SHP77 treated with DMSO at 0.1 percent for 48 hours (cell line): ENCODE data around the gene TXNDC17.
"Not testable (repeated sequence)": the region's sequence is repeated elsewhere in the genome, so short reads cannot be mapped to it uniquely, and the experiment has no call there.

Source experiments
- DNase-seq: peaks from one replicate; lab custom pipeline; 2025; lab: John Stamatoyannopoulos, UW

Gene TXNDC17

DNA sequence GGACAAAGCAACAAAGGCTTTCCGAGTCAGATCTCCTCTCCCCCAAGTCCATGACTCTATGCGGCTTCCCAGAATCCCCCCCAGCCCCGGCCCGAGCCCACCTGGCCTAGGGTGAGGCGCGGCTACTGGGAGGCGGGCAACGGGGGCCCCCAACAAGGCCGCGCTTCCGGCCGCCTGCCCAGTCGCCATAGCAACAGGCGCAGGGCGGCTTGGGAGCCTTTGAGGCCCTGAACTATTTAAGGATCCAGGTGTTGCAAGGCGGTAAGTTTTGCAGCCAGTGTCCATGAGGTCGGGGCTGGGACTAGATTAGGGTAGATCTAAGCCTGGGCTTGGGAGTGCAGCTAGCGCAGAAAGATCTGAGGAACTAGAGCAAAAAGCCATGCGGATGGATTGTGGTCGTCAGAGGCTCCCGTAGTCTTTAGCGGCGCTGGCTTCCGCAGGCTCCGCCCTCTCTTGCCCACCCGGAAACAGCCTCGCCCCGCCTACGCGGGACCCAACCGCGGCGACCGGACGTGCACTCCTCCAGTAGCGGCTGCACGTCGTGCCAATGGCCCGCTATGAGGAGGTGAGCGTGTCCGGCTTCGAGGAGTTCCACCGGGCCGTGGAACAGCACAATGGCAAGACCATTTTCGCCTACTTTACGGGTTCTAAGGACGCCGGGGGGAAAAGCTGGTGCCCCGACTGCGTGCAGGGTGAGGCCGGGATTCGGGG is at the start of gene TXNDC17, which contains the start of gene KIAA0753:
Gene TXNDC17 (plus strand): TSS at position 525 of the 711 bp plus-strand sequence. CDS start 23 bp downstream, at position 548.
Gene KIAA0753 (minus strand): TSS at position 176 of the 711 bp plus-strand sequence. CDS start 5,608 bp downstream, outside the sequence.
- peak; percentile 92 for DNase-seq

DNA sequence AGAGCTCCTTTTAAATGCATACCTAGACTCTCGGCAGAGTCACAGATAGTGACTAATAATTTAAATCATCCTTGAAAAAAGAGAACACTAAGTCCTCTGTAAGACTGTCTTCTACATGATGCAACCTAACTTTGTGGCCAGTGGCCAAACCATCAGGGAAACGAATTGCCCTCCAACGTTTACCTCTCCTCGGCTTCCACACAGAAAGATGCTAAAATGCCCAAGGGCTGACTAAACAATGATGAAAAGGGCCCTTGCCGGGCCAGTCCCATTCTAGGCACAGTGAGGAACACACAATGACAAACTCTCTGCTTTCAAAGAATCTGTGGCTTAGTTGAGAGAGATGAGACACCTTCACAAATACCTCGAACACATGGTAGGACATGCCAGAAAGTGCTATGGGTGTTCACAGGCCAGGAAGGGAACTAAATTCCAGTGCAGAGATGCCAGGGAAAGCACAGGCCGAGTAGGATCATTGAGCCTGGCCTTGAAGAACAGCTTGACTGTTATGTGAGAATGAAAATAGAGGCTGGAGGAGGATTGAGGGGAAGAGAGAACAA is 49.2 kb upstream of the TXNDC17 start:
- DNase-seq, result no peak

DNA sequence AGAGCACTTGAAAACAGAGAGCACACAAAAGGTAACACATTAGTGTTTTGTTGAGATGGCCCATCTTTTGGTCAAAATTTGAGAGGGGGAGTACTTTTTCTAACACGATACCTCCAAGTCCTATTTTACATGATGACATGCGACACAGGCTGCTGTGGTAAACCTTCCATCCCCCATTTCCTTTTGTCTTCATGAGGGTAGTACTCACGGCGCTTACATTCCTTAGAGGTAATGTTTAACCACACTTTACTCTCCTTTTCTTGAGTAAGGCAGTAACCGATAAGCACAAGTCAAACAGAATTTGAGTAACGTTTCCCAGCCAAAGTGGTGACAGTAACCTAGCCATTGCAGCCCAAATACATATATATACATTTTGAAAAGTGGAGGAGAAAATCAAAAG is 48.7 kb upstream of the TXNDC17 start:
- no peak for DNase-seq

DNA sequence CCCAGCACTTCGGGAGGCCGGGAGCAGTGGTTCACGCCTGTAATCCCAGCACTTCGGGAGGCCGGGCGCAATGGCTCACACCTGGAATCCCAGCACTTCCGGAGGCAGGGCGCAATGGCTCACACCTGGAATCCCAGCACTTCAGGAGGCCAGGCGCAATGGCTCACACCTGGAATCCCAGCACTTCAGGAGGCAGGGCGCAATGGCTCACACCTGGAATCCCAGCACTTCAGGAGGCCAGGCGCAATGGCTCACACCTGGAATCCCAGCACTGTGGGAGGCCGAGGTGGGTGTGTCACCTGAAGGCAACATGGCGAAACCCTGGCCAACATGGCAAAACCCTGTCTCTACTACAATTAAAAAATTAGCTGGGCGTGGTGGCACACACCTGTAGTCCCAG is 47.5 kb upstream of the TXNDC17 start:
- DNase-seq, result not testable (repeated sequence)

DNA sequence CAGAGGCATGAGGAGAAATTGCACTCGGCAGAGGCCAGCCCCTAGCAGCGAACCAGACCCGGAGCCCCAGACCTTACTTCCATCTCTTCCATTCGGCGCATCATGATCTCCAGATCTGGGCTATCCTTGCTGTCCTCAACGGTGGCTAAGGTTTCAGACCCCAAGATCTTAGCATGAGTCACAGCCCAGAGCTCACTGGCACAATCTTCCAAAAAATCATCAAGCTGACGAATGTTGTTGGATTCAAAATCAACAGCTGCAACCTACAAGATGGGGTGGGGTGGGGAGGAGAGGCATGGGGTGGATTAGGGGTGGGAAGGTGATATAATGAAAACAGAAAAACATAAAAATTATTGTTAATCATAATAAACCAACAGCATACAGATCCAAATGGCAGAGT is 44.8 kb upstream of the TXNDC17 start:
- DNase-seq, result no peak

DNA sequence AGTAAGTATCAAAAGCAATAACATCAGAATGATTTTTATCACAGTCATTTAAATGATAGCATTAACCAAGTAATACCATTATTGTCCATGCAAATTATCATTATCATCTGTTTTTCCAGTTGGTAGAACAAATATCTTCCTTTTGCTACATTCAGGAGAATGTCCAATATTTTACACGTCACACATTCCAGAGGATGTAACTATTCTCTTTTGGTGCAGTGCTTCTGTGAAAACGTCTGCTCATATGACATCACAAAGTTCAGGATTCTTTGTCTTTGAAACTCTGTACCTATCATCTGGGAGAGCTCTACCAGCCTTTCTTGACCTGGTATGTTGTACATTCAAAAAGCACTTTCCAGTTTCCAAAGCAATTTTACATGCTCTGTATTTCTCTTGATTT is 44.3 kb upstream of the TXNDC17 start:
- no peak for DNase-seq

DNA sequence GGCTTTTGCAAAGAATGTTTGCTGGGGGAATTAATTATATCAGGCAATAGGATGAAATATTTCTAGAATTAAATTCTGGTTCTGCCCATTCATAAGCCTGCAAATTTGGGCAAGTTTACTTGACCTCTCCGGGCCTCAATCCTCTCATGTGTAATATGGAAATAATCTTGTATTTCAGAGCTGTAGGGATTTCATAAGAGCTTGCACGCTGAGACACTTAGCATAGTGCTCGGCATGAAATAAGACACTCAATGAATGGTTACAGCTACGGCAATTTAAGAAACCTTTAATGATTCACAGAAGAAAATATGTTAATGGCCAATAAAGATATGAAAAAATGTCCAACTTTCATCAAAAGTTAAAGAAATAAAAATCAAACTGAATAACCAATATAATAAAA is 43.9 kb upstream of the TXNDC17 start:
- DNase-seq, result no peak

DNA sequence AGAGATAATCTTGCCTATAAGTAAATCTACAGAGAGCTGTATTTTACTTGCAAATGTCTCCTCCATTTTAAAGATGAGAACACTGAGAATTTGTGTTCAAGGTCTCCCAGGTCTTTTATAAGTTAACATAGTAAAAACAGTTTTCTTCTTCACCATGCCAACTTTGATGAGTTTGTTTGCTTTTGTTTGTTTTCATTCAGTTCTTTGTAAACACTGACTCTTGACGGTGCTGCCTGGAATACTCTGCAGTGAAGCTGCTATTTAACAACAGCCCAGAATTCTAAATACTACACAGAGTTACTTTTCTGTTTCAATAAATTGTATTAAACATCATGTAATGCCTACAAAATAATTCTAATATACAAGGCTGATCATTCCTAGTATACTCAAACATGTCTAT is 43.1 kb upstream of the TXNDC17 start:
- DNase-seq, result no peak

DNA sequence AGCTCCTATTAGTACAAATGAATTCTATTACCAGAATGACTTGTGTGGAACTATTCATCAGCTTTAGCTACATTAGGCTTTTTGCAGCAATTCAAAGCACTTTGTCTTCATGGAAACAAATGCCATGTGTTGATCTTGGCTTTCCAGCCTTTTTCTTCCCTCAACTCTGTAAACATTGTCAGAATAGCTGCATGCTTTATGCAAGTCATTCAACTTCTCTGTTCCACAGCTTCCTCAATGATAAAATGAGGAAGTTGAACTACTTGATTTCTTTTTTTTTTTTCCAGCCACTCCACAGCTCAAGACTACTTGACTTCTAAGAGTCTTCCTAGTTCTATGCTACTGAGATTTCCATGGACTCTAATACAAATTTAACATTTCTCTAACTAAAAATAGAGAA is 41.5 kb upstream of the TXNDC17 start:
- no peak for DNase-seq

DNA sequence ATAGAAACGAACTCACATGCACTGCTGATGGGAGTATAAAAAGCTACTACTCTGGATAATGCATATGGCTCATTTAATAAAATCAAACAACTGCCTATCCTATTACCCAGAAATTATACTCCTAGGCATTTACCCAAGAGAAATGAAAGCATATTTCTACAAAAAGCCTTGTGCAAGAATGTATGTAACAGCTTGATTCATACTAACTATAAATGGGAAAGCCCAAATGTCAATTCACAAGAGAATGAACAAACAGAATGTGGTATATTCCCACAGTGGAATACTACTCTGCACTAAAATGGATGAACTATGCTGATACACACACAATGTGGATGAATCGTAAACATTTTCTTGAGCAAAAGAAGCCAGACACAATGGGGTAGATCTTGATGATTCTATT is 38.7 kb upstream of the TXNDC17 start:
- DNase-seq, result no peak

DNA sequence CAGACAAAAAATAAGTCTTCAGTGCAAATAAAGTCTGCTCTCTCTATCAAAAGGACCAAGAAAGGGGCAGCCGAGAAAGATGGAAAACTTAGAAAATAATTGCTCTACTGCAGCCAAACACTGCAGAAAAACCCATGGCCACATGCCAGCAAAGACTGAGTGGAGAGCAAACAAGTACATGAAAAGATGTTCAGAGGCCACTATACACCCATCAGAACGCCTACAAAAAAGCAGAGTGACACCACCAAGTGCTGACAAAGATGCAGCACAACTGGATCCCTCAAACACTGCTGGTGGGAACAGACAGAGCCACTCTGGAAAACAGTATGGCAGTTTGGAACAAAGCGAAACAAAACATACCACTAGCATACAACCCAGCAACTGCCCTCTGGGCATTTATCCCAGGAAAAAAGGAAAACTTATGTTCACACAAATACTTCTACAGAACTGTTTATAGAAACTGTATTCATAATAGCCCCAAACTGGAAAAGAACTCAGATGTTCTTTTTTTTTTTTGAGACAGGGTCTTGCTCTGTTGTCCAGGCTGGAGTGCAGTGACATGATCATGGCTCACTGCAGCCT is 37.0 kb upstream of the TXNDC17 start:
- DNase-seq, result no peak

DNA sequence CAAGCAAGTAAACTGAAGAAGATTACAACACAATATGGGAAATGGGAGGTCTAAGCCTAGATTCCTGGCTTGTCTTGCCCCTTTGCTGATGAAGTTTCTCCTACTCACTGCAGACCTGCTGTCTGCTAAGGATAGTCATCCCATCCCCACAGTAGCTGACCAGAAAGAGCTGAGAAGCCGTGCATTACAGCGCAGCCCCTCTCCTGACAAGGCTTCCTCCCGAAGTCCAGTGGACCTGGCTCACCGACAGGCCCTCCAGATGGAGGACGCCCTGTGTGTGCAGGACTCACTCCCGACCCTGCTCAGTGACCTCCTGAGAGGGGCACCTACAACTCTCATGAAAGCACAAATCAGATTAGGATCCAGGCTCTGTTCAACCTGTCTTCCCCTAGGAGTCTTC is 35.7 kb upstream of the TXNDC17 start:
- no peak for DNase-seq

DNA sequence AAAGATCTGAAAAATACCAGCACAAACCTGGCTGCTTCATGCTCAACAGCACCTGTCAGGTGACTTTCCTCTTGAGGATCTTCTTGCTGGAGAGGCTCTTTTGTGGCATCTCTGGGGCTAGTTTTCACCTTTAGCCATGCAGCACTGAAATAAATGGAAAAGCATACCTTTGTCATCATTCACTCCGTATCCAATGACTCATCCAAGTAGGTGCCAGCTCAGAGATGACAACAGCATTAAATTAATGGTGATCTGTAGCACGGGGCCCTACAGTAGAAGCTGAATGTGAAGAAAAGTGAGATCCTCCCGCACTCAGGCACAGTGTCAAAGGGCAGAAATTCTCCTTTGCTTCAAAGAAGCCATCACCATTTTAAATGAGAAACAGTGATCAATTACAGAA is 32.5 kb upstream of the TXNDC17 start:
- DNase-seq, result no peak

DNA sequence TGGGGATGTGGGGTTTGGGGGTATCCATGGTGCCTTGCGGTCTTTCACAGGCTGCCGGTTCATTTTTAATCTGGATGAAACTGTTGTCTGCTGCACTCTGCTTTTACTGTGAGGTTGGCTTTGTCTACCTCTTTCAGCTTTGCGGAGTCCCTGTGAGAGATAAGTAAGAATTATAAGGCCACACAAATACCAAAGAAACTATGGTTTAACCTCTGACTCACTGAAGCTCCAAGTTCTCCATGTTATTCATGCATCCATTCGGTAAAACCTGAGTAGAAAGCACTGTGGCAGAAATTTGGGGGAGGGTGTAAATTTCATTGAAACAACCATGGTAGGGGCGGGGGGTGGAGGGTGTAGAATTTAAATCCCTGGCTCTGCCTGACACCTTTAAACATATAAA is 30.8 kb upstream of the TXNDC17 start:
- no peak for DNase-seq

DNA sequence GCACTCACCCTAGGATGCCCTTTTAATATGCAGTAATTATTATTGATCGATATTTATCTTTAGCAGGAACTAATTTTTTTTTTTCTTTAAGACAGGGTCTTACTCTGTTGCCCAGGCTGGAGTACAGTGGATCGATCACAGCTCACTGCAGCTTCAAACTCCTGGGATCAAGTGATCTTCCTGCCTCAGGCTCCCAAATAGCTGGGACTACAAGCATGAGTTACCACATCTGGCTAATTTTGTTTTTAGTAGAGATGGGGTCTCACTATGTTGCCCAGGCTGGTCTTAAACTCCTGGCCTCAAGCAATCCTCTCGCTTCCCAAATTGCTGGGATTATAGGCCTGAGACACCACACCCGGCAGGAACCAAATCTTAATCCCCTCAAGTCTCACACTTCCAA is 29.6 kb upstream of the TXNDC17 start:
- no peak for DNase-seq

DNA sequence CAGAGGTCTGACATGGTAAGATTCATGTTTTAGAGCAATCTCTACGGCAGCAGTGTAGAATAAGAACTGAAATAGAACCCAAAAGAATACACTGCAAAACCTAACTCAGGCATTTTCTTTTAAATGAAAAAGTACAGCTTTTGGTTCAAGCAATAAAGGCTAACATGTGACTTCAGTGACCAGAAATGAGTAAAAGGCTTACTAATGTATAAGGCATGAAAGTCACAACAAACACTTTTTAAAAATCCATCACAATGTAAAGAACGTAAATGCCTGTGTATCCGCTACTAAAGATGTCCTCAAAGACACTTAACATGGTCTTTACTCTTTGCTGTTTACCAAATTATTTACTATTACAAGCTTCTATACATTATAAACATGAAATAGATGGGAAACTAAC is 16.9 kb upstream of the TXNDC17 start:
- no peak for DNase-seq

DNA sequence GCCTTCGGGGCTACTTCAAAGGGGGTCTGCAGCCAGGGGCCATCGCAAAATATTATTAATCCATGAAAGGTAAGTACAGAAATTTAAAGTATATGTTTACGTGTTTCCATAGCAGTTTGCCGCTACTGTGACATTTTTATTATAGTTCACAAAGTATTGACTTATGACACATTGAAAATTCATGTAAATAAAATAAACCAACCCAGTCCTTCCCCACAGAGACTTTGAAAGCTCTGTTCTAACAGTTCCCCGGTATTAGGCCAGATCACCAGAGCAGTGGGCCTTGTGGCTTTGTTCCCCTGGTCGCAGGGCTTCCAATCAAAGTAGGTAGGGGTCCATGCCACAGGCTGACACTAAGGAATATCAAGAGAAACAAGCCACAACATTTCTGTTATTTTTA is 14.2 kb upstream of the TXNDC17 start:
- DNase-seq, result no peak

DNA sequence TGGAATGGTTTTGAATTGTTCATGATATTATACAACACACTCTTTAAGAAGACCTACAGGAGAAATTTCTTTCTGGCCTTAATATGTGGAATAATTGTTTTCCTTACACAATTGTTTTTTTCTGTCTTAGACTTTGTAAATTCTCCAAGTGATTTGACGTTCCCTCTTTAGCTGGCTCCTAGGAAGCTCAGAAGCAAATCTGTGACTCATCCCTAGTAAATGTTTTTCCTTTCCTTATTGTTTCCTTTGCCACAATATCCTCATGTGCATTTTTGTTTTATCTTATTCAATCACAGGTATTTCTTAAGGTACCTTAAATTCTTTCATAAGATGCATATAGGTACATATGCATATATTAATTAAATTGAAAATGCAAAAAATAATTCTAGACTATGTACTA is 13.8 kb upstream of the TXNDC17 start:
- no peak for DNase-seq

DNA sequence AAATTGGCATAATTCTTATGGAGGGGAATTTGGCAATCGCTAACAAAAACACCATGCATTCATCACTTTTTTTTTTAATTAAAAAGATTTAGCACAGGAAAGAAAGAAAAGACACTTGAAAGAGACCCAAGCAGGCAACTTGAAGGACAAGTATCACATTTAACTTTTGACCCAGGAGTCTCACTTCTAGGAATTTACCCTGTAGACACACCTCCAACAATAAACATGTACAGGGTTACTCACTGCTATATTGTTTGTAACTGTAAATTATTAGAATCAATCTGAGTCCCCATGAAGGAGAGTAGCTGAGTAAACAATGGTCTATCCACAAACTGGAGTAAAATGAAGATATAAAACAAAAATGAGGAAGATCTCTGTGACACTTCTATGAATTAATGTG is 10.5 kb upstream of the TXNDC17 start:
- no peak for DNase-seq

DNA sequence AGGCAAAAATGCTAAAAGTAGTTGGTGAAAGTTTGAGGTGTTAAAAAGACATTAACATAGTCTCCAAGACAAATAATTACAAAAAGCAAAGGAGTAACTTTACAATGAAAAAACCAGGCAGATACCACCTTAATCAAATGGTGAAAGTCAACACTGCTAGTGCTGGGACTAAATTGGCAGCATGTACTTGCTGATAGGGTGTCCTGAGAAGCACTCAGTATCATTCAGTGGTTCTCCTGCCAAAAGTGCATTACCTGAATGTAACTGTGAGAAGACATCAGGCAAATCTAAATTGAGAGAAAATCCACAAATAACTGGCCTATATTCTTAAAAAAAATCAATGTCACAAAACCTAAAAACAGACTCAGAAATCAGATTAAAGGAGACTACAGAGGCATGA is 8.3 kb upstream of the TXNDC17 start:
- DNase-seq, result no peak

DNA sequence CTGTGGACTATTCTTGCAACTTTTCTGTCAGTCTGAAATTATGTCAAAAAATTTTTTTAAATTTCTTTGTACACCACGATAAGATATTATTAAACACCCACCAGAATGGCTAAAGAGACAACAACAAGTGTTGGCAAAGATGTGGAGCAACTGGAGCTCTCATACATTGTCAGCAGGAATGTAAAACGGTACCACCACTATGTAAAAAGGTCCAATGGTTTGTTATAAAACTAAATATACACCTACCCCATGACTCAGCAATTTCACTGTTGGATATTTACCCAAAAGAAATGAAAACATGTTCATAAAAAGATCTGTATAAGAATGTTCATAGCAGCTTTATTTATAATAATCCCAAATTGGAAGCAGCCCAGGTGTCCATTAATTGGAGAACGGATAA is 7.6 kb upstream of the TXNDC17 start:
- no peak for DNase-seq

DNA sequence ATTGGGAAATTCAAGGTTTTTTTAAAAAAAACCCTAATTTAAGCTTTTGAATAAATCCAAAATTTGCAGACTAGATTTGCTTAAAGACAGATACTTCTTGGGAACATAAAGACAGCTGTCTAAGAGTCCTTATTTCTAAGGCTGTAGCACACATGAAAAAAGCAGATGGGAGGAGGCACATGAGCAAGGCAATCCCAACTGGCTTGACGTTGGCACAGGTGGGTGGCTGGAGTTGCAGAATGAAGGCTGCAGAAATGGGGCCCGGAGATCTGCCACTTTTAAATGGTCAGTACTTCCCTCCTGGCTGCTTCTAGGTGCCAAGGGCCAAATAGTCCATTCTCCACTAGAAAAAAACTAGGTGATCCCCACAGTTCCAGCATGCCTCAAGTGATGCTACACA is 4.8 kb upstream of the TXNDC17 start:
- DNase-seq, result no peak

DNA sequence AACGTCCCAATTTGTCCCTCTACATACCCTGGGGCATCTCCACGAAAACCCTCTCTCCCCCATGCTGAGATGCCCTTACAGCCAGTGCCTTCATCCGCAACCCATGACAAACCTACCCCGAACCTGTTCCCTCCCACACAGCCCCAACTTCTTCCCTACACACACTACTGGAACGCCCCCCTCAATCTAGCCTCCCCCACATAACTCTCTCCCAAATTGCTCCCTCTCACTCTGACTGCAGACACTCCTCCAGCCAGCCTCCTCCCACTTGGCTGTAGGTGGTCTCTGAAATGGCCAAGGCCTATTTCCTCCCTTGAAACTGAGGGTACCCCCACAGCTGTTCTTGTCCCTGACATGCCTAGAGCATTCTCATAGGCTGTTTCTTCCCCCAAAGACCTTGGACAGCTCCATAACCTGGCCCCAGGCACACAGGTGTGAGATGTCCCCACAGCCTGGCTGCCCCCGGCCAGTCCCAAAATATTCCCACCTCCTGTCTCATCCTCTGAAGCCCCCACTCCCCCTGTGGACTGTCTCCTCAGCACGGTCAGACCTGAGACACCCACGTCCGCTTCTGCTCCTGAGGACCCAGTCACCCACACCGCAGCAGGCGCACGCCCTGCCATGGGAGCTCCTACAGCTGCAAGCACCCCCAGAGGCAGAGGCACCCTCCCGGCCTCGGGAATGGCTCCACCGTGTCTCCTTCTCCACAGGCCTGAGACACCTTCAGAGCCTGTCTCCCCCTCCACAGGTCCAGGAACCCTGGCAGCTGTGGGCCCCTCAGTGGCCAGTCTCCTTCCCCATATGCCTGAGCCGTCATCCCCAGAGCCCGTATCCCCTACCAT is 4.0 kb upstream of the TXNDC17 start:
- no peak for DNase-seq
